Measurements from ENCODE around the gene HLCS.
A peak's percentile ranks its signal among the peaks of the same experiment; 100 is the strongest.
"Not testable (repeated sequence)": the region's sequence is repeated elsewhere in the genome, so short reads cannot be mapped to it uniquely, and the experiment has no call there.

Gene HLCS

DNA sequence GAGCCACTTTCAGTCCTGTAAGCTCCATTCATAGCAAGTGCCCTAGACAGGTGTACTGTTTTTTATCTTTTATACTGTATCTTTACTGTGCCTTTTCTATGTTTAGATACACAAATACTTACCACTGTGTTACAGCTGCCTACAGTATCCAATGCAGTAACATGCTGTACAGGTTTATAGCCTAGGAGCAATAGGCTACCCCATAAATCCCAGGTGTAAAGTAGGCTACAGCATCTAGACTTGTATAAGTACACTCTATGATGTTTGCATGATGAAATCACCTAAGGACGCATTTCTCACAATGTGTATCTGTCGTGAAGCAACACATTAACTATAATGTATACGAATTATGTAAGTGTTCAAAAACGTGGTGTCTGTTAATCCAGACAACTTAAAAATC is 10.7 kb downstream of the HLCS start:
- no peak for DNase-seq

- not testable (repeated sequence) for DNase-seq
These were observed 14.1 kb downstream of the HLCS start for GRCh38 chr21:36952331-36952730.

GRCh38 chr21:36949171-36950141 is 17.0 kb downstream of the HLCS start:
- DNase-seq = no peak

GRCh38 chr21:36948686-36949085 is 17.8 kb downstream of the HLCS start:
- no peak for DNase-seq

DNA sequence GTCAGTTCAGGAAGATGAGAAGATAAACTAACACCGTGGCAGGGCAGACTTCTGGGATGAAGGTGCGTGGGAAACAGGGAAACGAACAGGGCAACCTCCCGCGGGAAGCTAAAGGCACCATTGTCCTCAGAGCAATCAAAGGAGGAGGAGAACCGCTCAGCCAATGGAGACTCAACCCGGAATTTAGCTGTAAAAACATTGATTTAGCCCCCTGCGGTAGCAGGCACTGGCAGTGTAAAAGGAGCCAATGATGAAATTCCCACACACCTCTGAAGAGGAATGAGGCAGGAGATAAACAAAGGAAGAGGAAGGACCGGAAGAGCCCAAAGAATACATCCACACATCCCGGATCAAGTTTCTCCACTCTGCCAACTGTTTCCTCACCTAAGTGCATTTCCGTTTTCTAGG is 19.5 kb downstream of the HLCS start:
- DNase-seq = no peak

DNA sequence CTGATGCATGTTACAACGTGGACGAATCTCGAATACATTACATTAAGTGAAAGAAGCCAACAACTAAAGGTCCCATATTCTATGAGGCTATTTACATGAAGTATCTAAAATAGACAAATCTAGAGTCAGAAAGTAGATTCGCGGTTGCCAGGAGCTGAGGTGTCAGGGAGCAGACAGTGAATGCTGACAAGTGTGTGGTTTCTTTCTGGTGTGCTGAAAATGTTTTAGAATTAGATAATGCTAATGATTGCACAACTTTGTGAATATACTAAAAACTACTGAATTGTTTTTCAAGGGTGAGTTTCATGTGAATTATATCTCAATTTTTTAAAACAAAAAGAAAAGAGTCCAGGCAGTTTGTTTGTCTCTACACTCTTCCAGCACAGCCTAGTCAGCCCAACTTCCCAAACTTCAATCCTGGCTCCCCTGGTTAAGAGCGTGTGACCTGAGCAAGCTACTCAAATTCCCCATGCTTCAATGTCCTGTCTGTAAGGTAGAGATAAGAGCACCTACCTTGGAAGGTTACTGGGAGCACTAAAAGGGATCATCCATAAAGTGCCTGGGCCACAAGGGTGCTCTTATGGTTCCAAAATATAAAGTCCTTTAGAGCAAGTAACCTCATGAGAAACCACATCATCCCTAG is 20.9 kb downstream of the HLCS start:
- no peak for DNase-seq

- no peak for DNase-seq
These were observed 29.9 kb downstream of the HLCS start for GRCh38 chr21:36936361-36937135.

- DNase-seq = no peak
These were observed 31.5 kb downstream of the HLCS start for GRCh38 chr21:36934864-36935420.

DNA sequence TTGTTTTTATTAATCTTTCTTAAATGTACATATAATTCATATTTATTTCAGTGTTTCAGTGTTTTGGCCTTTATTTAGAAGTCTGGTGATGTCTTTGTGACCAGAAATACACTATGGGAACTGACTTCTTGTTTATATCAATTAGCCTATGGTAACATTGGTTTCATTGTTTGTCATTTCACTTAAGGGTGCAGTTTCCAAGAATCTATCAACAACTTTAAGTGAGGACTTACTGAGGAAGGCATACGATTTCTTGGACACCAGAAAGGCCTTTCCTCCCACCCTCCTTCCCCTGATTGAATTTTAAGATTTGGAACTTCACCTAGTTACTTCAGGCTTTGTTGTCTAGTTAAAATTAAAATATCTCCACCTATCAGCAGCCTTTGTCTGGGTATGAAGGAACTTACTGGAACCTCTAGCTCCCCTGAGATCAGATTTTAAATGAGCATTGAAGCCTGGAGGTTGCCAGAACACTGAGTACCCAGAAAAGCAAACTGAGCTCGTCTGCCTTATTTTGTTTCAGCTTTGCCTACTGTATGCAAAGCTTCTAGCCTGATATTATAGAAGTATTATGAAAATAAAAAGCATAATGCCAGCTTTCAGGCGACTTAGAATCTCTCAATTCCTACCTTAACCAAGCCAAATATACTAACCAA is 34.2 kb downstream of the HLCS start:
- DNase-seq = no peak

DNA sequence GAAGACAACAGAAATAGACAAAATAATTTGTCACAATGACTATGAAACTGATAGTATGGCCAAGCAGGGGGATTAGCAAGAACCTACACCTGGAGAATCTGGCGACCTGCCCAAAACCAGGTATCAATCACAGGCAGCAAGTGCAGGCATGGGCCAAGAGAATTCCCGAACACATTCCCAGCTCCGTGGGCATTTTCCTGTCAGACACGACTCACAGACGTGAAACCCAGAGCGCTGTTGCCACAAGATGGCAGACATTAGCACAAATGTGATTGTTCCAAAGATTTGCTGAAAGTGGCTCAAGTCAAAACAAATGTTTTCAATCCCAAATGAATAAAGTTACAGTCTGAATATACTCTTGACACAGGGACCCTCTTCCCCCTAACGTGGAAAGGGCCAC is 36.8 kb downstream of the HLCS start:
- DNase-seq = peak; percentile 12

- no peak for DNase-seq
These were observed 37.5 kb downstream of the HLCS start for GRCh38 chr21:36928960-36929359.

DNA sequence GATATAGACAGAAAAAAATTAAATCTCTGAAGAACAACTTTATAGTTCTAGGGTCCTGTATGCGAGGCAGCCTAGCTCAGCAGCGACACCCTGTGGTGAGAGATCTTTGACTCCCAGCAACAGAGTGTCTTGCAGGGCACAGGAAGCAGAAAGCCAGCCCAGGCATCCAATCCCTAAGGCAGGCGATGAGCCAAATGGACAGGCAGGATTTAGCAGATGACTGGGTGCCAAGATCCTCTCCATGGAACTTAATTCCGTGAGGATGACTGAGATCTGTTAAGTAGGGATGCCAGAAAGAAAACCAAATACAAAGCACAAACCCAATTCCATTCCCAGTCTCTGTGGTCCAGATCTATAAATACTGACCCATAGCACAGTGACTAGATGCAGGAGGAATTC is 38.8 kb downstream of the HLCS start:
- DNase-seq = peak; percentile 56

DNA sequence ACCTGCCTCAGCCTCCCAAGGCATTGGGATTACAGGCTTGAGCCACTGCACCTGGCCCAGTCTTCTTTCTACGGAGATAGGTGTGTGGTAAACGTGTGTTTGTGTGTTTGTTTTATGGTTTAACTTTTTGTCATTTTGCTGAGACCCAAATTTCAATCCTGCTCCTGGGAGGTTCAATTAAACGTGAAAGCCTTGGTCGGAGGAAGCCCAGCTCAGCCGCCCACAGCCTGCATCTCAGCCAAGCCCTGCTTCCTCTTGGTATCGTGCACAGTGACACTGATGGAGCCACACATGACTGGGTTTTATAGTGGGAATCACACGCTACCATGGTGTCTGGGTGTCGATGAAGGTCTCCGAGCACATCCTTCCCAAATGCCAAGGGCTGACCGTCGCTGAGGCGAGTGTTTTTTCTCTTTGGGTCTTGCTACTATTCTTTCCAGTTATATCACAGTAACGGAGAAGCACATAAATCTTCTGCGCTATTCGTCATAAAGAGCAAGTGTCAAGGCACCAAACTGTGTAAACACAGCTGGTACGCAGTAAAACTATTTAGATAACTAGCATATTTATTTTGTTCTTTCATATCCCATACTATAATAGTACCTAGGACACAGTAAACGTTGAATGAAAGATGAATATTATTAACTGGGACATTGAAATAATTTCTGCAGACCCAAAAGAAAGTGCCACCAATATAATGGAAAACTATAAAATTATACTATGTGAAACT is 39.3 kb downstream of the HLCS start:
- DNase-seq = peak; percentile 32

DNA sequence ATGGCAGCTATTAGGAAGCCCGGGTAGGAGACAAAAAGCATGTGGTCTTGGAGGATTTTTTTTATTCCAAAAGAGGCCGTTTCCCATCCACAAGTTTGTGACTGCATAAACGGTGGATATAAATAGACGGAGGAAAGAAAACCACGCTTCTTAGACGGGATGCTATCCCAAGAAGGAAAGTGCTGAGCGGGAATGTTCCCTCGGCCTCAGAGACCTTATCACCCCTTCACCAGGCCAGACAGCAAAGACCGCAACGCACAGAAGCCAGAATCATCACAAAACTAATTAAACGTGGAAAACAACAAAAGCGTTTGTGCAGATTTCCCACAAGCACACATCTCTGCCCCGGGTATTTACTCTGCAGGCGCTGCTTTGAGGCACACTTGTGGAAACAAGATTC is 43.2 kb downstream of the HLCS start:
- DNase-seq = no peak

- DNase-seq = no peak
These were observed 43.6 kb downstream of the HLCS start for GRCh38 chr21:36922861-36923260.

DNA sequence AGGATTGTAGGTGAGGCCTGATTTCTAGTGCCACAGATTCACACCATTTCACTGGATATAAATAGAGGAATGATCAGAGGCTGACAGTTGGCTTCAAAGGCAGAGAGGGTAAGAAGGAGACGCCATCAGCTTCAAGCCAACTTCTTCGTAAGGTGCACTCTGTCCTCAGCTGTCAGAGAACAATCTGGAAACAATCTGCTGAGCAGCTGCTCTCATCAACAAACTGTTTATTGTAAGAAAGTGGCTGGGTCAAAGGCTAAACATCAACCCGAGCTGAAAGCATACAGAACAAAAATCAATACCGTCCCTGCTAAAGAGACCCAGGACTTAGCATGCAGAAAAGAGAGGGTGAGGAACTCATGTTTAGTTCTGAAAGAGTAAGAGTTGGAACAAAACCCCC is 48.2 kb downstream of the HLCS start:
- no peak for DNase-seq

DNA sequence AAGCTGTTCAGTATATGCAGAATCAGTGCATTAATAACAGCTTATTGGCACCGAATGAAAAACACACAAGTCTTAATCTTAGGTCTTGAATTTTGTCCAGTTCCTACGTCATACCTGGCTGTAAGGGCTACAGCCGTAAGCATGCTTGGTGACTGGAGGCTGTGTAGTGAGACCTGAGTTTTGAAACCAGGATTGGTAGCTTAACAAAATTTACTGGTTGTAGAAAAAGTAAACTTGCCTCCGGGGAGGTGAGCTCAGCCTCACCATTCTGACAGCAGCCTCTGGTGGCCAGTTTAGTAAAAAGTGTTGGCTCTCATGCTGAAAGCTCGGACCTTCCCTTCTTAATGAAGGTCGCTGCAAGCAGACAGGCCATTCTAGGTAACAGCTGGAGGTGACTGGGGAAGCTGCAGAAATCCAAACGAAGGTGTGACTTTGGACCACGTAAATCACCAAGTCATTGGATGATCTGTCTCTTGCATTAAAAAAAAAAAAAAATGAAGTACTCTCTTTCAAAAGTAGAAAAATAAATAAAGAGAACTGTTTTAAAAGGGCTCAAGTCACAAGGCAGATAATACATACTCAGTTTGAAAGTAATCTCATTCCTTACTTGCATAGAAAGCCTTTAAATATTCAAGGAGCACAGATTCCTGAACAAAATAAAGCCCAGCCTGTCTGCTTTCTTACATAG is 48.9 kb downstream of the HLCS start:
- peak; percentile 8 for DNase-seq

- DNase-seq = no peak
These were observed 49.8 kb downstream of the HLCS start for GRCh38 chr21:36916718-36917117.

GRCh38 chr21:36915696-36916245 is 50.7 kb downstream of the HLCS start:
- DNase-seq = no peak

DNA sequence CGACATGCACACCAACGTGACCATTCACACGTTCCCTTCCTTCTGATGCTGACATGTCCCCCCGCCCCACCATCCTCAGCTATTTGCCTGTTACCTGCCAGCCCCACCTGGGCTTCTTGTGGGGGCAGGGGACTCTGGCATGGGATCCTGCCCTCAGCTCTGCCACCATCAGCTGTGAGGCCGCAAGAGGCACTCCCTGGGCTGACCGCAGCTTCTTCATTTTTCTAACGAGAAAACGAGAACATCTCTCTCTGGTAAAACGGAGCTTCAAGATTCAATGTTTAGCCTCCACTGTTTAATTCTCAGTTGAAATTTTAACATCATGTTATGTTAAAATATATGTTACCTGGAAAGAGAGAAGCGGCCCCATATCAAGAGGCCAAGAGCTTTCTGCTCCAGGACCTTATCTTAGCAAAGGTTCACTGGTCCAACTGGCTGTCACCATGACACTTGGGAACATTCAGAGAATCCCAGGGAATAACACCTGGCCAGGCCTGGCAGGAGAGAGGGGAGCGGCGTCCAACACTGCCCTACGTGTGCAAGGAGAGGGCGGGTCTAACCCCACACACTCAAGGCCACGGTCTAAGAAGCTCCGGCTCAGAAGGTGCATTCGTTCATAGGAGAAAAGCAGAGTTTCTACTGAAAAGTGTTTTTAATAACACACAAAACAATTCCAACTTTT is 51.3 kb downstream of the HLCS start:
- DNase-seq = no peak

All from NCI-H146 (cell line).